RWPE1 (cell line): ENCODE results near the gene LAMTOR1.
"Not testable (repeated sequence)": the region's sequence is repeated elsewhere in the genome, so short reads cannot be mapped to it uniquely, and the experiment has no call there.

Experiments
- CTCF ChIA-PET: fragments of 350-600 bp; sonication (Branson Sonifier 250); formaldehyde crosslinking; extraction: SDS; loops from one replicate; lab custom pipeline; 2021; lab: Yijun Ruan, JAX
- POLR2A ChIA-PET: fragments of 400-600 bp; formaldehyde crosslinking; extraction: SDS; loops from one replicate; lab custom pipeline; 2020; ENCODE audit warnings: antibody characterized with exemption; ENCODE audit not compliant: low non-redundant PET; lab: Yijun Ruan, JAX
- DNase-seq: peaks from one replicate; pipeline ENCODE4 v3.0.0; 2012; ENCODE audit warnings: low spot score
- H3K27ac ChIP-seq: fragments of 450-650 bp; 2 replicates; pipeline ENCODE4 v1.5.1; 2017
- CTCF ChIP-seq: fragments of 450-650 bp; conservative IDR thresholded peaks from 2 replicates; pipeline ENCODE4 v1.5.1; 2017; ENCODE audit warnings: low read depth, mild to moderate bottlenecking

LAMTOR1 gene

DNA sequence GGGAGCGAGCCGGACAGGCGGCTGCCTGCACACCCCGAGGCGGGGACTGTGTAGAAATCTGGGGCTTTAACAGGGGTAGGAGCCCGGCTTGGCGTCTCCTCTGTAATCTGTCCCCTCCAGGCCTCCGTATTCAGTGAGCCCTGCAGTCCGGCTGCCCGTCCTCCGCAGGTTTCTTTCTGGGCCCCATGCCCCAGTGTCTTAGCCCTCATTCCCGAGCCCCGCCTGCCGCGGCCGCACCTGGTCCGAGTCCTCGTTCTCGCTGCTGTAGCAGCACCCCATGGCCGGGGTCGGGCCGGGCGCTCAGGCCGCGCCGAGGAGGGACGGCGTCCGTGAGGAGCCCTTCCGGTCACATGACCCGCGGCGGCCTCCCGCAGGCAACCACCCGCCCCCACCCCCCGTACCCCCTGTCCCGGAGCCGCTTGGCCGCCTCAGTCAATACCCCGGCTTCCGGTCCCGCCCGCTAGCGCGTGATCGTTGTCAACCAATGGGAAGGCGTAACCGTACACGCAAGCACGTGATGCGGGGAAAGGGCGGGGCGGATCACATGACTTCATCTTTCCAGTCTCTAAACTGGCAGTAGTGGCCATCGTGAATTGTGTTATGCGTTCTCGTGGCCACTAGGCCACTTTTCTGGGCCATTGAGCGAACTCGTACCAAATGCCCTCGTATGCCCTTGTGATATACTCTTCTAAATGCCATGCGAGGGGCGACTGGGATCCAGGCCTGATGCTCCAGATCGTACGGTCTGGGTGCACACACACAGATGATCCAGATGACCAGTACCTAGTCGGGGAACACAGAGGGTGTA, at the start of gene LAMTOR1:
LAMTOR1 (minus strand) TSS at position 352 of the 808 bp plus-strand sequence; CDS start at position 279, 73 bp downstream.
- POLR2A ChIA-PET = no interaction called here
- TF ChIP-seq CTCF = peak; percentile 42
- H3K27ac ChIP-seq = peak within 1 kb of the TSS; percentile 91
- CTCF ChIA-PET = interaction anchor here (0.7 kb wide), 1 partner anchor 122 kb away, joined by 3 read pairs; no protein-coding TSS in a partner anchor
- DNase-seq = peak; percentile 95

GRCh38 chr11:72150882-72151281, 47.8 kb upstream of the LAMTOR1 start:
- POLR2A ChIA-PET = no interaction called here
- H3K27ac ChIP-seq = peak overlapping the region; percentile 42; the same call in 1 of the 2 replicates
- CTCF ChIA-PET = interaction anchor here (0.6 kb wide), 1 partner anchor 56 kb away, joined by 3 read pairs; no protein-coding TSS in a partner anchor
- DNase-seq = no peak
- TF ChIP-seq CTCF = no peak

GRCh38 chr11:72146625-72147024, 43.5 kb upstream of the LAMTOR1 start:
- CTCF ChIA-PET = interaction anchor here (1.1 kb wide), 1 partner anchor 19 kb away, joined by 3 read pairs; no protein-coding TSS in a partner anchor
- DNase-seq = no peak
- POLR2A ChIA-PET = no interaction called here
- peak overlapping the region; percentile 87; the same call in 1 of the 2 replicates for H3K27ac ChIP-seq
- TF ChIP-seq CTCF = no peak

DNA sequence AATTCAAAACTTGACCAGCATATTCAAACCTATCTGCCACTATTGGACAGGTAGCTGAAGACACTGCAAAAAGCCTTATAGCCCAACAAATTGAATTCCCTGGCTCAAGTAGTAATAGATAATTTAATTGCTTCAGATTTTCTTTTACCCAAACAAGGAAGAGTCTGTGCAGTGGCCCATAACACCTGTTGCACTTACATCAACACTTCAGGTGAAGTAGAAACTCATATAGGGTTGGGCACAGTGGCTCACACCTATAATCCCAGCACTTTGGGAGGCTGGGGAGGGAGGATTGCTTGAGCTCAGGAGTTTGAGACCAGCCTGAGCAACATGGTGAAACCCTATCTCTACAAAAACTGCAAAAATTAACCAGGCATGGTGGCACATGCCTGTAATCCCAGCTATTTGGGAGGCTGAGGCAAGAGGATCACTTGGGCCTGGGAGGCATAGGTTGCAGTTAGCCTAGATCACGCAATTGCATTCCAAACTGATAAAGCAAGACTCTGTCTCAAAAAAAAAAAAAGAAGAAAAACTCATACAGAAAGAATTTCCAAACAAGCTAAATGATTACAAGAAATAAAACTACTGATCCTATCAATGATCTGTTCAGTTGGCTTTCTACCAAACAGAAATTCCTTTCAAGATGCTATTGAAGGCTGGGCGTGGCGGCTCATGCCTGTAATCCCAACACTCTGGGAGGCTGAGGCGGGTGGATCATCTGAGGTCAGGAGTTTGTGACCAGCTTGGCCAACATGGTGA, 41.9 kb upstream of the LAMTOR1 start:
- ChIA-PET CTCF (interaction anchor here (0.6 to 3.1 kb wide), 8 partner anchors 17 to 290 kb away, joined by 3 to 14 read pairs (median 6); no protein-coding TSS in a partner anchor), POLR2A (interaction anchor here (0.6 to 0.8 kb wide), 4 partner anchors 37 to 145 kb away, joined by 3 read pairs; no protein-coding TSS in a partner anchor)
- peak overlapping the region; percentile 87 for H3K27ac ChIP-seq
- TF ChIP-seq CTCF = no peak
- DNase-seq = peak; percentile 34

DNA sequence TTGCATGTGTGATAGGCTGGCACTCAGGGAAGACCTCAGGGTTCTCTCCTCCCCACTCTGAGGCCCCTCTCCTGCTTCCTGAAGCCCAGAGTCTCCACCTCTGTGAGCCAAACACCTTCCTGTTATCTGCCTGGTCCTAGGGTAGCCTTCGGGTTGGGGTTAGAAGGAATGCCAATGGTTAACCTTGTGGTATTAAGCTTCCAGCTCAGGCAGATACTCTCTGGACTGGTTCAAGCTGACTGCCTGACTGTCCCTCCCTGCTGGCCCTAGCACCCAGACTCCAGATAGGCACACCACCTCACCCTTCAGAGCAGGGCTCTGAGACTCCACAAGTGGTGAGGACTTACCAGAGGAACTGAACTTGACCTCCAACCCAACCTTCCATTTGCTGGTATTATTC, 39.4 kb upstream of the LAMTOR1 start:
- POLR2A ChIA-PET, DNase-seq, CTCF ChIA-PET: not testable (repeated sequence)
- peak overlapping the region; percentile 86 for H3K27ac ChIP-seq

DNA sequence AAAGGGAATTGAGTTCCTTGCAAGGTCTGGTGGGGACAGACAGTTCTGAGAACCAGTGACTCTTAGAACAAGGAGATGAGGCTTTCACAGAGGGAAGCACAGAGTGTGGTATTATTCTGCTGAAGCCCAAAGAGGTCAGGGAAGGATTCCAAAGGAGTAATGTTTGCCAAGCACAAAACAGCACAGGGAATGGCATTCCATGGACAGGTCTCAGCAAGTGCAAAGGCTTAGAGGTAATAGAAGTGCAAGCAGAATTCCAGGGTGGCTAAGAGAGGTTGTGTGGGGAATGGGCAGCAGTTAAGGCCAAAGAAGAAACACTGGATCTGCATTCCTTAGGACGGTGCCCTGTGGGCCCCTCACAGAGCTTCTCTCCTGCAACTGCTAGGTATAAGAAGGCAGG, 39.0 kb upstream of the LAMTOR1 start:
- peak; percentile 66 for DNase-seq
- CTCF ChIA-PET = interaction anchor here (0.6 to 0.8 kb wide), 2 partner anchors 41 to 292 kb away, joined by 3 to 4 read pairs; partner anchors contain the start of gene CLPB
- peak overlapping the region; percentile 86 for H3K27ac ChIP-seq
- POLR2A ChIA-PET = not testable (repeated sequence)

DNA sequence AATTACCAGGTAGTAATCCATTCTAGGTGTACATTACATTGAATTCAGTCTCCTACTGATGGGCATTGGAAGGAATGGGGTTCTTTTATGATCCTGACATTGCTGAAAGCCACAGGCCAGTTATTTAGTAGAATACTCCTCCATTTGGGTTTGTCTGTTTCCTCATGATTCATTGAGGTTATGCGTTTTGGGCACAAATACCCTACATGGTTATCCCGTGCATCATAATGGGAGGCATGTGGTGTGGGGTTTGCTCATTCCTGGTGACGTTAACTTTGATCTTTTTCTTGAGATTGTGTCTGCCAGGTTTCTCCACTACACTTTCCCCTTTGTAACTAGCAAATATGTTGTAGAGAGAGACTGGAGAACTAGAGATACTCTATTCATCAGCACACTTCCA, 38.0 kb upstream of the LAMTOR1 start:
- ChIA-PET POLR2A (interaction anchor here (0.5 kb wide), 1 partner anchor 40 kb away, joined by 3 read pairs; no protein-coding TSS in a partner anchor), CTCF (interaction anchor here (0.6 to 0.8 kb wide), 2 partner anchors 61 to 293 kb away, joined by 3 read pairs; partner anchors contain the start of gene CLPB)

More for the DNA sequence above, 38.0 kb upstream of the LAMTOR1 start:
- H3K27ac ChIP-seq = peak overlapping the region; percentile 86; the same call in 1 of the 2 replicates
- no peak for TF ChIP-seq CTCF
- peak; percentile 84 for DNase-seq
